ENCODE results near the gene AKR1D1. TPM values are rescaled to one million over a fixed set of nuclear protein-coding genes. Genes with fewer than 3 reads are reported as not detected.

Gene AKR1D1
- total RNA-seq, 1 donor from 2014 or later = not detected

- Histone ChIP-seq H3K9ac (no peak overlapping the region), H3K79me2 (ENCODE audit: low read depth) (no peaks in the 10 kb centered on the region), H3K36me3 (no peaks in the 10 kb centered on the region), H3K27ac (no peak overlapping the region), H3K4me2 (no peak overlapping the region), H3K4me1 (no peaks in the 10 kb centered on the region), H2AFZ (replicated peaks) (peak overlapping the region; percentile 96), H3K9me3 (ENCODE audit: low read depth) (no peaks in the 10 kb centered on the region), H3K4me3 (no peak overlapping the region), H3K27me3 (no peaks in the 10 kb centered on the region), H4K20me1 (ENCODE audit: low read depth) (no peaks in the 10 kb centered on the region), H3F3A (ENCODE audit: low read depth) (no peaks in the 10 kb centered on the region)
- TF ChIP-seq EZH2 (IDR thresholded peaks at IDR 0.05) (no peak), CTCF (IDR thresholded peaks at IDR 0.05) (no peak), EZH2phosphoT487 (IDR thresholded peaks at IDR 0.05) (no peak)
- H3K4me1 Mint-ChIP-seq = peaks cover 13% of the 10 kb centered on the region
- H3K9me3 Mint-ChIP-seq = peaks cover 7% of the 10 kb centered on the region
- H3K4me3 Mint-ChIP-seq = no peak overlapping the region
- H3K36me3 Mint-ChIP-seq = no peaks in the 10 kb centered on the region
- peak overlapping the region; percentile 54 for H3K27ac Mint-ChIP-seq
- no peak for DNase-seq (ENCODE audit: low spot score)
- H3K27me3 Mint-ChIP-seq (ENCODE audit: insufficient read depth, low read depth) = peaks cover 7% of the 10 kb centered on the region
Measured at GRCh38 chr7:138125119-138125518, 48.9 kb downstream of the AKR1D1 start.

GRCh38 chr7:138125598-138126111, 49.4 kb downstream of the AKR1D1 start:
- no peaks in the 10 kb centered on the region for H3K4me1 ChIP-seq
- H3K4me3 ChIP-seq = no peak overlapping the region
- no peaks in the 10 kb centered on the region for H3F3A ChIP-seq (ENCODE audit: low read depth)
- H3K9me3 ChIP-seq (ENCODE audit: low read depth) = no peaks in the 10 kb centered on the region
- no peak overlapping the region for H2AFZ ChIP-seq (replicated peaks)
- no peaks in the 10 kb centered on the region for H3K27me3 ChIP-seq
- no peaks in the 10 kb centered on the region for H3K36me3 Mint-ChIP-seq
- H3K36me3 ChIP-seq = no peaks in the 10 kb centered on the region
- TF ChIP-seq EZH2phosphoT487 (IDR thresholded peaks at IDR 0.05) (no peak), EZH2 (IDR thresholded peaks at IDR 0.05) (no peak), CTCF (IDR thresholded peaks at IDR 0.05) (no peak)
- H4K20me1 ChIP-seq (ENCODE audit: low read depth) = no peaks in the 10 kb centered on the region
- H3K9me3 Mint-ChIP-seq = peaks cover 7% of the 10 kb centered on the region
- H3K4me1 Mint-ChIP-seq = peaks cover 13% of the 10 kb centered on the region
- H3K27ac ChIP-seq = no peak overlapping the region
- H3K4me3 Mint-ChIP-seq = no peak overlapping the region
- H3K27ac Mint-ChIP-seq = no peak overlapping the region
- H3K27me3 Mint-ChIP-seq (ENCODE audit: insufficient read depth, low read depth) = peaks cover 7% of the 10 kb centered on the region
- H3K79me2 ChIP-seq (ENCODE audit: low read depth) = no peaks in the 10 kb centered on the region
- no peak for DNase-seq (ENCODE audit: low spot score)
- H3K9ac ChIP-seq = no peak overlapping the region
- no peak overlapping the region for H3K4me2 ChIP-seq

- no peak overlapping the region for H3K4me2 ChIP-seq
- H3K27me3 ChIP-seq = no peaks in the 10 kb centered on the region
- H3K4me3 ChIP-seq = no peak overlapping the region
- no peaks in the 10 kb centered on the region for H3F3A ChIP-seq (ENCODE audit: low read depth)
- peaks cover 13% of the 10 kb centered on the region for H3K4me1 Mint-ChIP-seq
- no peaks in the 10 kb centered on the region for H4K20me1 ChIP-seq (ENCODE audit: low read depth)
- H3K9ac ChIP-seq = no peak overlapping the region
- H3K9me3 Mint-ChIP-seq = peaks cover 7% of the 10 kb centered on the region
- H3K27me3 Mint-ChIP-seq (ENCODE audit: insufficient read depth, low read depth) = peaks cover 7% of the 10 kb centered on the region
- no peak overlapping the region for H3K27ac ChIP-seq
- no peak for DNase-seq (ENCODE audit: low spot score)
- no peaks in the 10 kb centered on the region for H3K36me3 ChIP-seq
- no peaks in the 10 kb centered on the region for H3K36me3 Mint-ChIP-seq
- H3K79me2 ChIP-seq (ENCODE audit: low read depth) = no peaks in the 10 kb centered on the region
- TF ChIP-seq CTCF (IDR thresholded peaks at IDR 0.05) (no peak), EZH2phosphoT487 (IDR thresholded peaks at IDR 0.05) (no peak), EZH2 (IDR thresholded peaks at IDR 0.05) (no peak)
- H3K4me1 ChIP-seq = no peaks in the 10 kb centered on the region
- H3K4me3 Mint-ChIP-seq = no peak overlapping the region
- no peaks in the 10 kb centered on the region for H3K9me3 ChIP-seq (ENCODE audit: low read depth)
- H3K27ac Mint-ChIP-seq = no peak overlapping the region
- H2AFZ ChIP-seq (replicated peaks) = no peak overlapping the region
Measured at GRCh38 chr7:138126928-138127327, 50.7 kb downstream of the AKR1D1 start.

All from neural progenitor cell (in vitro differentiated cells).